ENCODE measurements around the gene CEACAM4.
A peak's percentile ranks its signal among the peaks of the same experiment; 100 is the strongest.

CEACAM4 gene

DNA sequence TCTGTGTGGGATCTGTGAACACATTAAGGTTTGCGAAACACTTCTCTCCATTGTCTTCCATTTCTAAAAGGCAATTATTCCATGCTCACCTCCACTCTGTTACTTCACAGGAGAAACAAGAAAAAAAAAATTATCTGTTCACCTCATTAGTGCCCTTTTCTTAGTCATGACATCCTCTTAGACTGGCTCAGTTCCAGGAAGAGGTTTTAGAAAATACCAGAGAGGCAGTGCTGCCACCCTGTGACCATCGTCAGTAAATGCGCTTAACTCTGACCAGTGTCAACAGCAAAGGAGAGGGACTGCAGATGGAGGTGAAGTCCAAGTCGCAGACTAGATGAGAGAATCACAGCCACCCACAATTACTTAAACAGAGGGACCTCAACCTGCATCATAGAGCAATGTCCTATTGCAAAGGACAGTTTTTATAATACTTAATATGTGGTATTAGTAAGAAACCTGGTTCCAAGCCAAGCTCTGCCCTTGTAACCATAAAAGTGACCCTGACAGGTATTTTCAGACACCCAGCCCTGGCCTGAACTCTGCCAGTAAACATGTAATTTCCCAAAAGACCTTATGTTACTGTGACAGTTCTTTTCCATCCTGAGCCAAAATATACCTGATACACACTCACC lies 31.5 kb downstream of the CEACAM4 start:
- no peak overlapping the region for H3K4me3 ChIP-seq (ENCODE audit: low read length)
- TF ChIP-seq, protein P1, sequence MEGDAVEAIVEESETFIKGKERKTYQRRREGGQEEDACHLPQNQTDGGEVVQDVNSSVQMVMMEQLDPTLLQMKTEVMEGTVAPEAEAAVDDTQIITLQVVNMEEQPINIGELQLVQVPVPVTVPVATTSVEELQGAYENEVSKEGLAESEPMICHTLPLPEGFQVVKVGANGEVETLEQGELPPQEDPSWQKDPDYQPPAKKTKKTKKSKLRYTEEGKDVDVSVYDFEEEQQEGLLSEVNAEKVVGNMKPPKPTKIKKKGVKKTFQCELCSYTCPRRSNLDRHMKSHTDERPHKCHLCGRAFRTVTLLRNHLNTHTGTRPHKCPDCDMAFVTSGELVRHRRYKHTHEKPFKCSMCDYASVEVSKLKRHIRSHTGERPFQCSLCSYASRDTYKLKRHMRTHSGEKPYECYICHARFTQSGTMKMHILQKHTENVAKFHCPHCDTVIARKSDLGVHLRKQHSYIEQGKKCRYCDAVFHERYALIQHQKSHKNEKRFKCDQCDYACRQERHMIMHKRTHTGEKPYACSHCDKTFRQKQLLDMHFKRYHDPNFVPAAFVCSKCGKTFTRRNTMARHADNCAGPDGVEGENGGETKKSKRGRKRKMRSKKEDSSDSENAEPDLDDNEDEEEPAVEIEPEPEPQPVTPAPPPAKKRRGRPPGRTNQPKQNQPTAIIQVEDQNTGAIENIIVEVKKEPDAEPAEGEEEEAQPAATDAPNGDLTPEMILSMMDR (conservative IDR thresholded peaks at IDR 0.05; ENCODE audit: low read length), result peak; percentile 66
- peak; percentile 75 for DNase-seq (ENCODE audit: low read depth)

DNA sequence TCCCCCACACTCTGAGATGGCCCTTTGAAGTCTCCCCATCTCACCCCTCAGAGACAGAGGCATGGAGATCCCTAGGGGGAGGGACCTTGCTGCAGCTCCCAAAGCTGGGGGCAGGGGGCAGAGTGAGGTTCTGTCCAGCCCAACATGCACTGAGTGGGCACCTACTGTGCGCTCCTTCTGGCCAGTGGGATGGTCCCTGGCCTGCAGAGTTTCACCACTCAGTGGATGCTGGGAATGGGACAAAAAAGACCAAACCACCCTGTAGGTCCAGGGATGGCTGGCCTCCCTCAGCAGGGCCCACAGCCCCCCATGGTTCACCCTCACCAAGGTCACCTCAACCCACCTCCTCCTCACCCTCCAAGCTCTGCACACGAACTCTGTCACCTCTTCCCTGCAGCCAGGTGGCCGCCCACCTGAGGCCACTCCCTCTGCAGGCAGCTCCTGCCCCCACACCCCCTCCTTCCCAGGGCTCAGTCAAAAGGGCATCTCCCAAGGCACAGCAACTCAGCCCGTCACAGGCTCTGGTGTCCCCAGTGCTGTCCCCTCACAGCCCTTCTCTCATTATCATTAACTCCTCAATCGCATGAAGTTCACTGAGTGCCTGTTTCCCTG lies 34.8 kb downstream of the CEACAM4 start:
- TF ChIP-seq, protein P1 (conservative IDR thresholded peaks at IDR 0.05; ENCODE audit: low read length), result no peak
- DNase-seq (ENCODE audit: low read depth), result no peak
- H3K4me3 ChIP-seq (ENCODE audit: low read length), result no peak overlapping the region

DNA sequence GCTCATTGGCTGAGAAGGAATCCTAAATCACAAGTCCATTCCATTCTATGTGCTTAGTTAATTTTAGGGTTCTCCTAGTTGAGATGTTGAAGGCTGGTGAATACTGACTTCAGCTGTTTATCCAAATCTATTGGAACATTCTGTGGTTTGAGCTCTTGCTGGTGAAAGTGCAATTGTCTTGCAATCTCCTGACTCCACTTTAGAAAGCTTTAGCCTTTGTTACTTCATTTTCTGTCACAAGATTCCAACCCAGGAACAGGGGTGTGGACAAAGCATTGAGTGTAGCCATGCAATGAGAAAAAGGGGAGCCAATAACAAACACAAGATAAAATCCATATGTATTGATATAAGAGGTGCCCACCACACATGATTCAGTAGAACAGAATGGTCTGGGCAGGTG lies 35.9 kb downstream of the CEACAM4 start:
- no peak overlapping the region for H3K4me3 ChIP-seq (ENCODE audit: low read length)
- TF ChIP-seq, protein P1 (conservative IDR thresholded peaks at IDR 0.05; ENCODE audit: low read length), result no peak
- DNase-seq (ENCODE audit: low read depth), result no peak

DNA sequence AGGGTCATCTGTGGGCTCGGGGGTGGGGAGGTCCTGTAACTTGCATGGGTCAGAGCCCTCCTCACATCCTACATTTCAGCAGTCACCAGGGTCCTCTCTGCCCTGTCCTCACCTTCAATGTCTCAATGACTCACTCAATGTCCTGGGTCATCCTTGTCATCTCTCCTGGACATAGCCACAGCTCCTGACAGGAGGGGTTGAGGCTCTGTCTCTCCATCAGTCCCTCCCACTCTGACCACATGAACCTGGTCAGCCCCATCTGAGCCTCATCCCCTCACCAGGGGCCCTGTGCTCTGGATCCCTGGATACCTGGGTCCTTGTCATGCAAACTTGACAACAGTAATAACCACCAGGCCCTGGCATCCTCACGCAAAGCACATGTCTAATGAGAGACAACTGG lies 37.5 kb downstream of the CEACAM4 start:
- no peak overlapping the region for H3K4me3 ChIP-seq (ENCODE audit: low read length)
- DNase-seq (ENCODE audit: low read depth), result no peak
- TF ChIP-seq, protein P1 (conservative IDR thresholded peaks at IDR 0.05; ENCODE audit: low read length), result no peak

DNA sequence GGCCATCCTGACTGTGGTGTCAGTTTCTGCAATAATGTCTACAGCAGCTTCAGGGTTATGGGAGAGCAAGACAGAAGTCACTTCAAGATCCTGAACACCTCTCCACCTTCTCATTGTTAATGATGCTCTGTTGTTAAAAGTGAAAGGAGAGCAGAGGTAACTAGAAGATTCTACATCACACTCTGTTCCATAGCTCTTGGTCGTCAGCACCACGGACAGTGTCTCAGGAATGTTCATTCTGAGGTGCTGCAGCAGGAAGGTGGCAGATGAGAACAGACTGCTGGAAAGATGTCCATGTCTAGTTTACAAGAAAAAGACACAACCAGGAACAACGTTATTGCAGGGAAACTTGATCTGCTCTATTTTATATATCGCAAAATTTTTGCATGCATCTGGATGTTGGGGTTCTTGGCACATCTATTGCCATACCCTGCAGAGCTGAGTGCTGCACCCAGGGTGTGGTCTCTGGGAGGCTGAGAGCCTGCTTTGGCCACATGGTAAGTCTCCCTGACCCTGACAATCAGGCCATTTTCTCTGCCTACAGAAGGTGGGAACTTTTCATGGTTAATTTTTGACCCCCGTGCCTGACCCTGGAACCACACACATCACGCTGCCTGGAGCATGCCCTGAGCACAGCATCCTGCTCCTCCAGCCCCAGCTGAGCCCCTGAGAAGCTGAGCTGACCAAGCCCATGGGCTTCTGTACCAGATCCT lies 38.2 kb downstream of the CEACAM4 start:
- no peak overlapping the region for H3K4me3 ChIP-seq (ENCODE audit: low read length)
- DNase-seq (ENCODE audit: low read depth), result peak; percentile 16
- TF ChIP-seq, protein P1 (conservative IDR thresholded peaks at IDR 0.05; ENCODE audit: low read length), result no peak

DNA sequence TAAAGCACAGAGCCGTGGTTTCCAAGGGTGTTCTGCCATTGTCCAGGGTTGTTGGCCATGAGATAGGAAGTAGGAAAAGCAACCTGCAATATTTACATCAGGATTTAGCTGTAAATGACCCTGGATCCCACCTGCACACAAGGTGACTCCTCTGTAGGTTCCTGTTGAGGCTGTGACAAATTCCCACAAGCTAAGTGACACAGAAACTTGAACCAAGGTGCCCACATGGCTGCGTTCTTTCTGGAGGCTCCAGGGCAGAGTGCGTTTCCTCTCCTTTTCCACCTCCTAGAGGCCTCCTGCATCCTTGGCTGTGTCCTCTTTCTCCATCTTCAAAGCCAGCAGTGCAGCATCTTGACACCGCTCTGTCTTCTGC lies 39.0 kb downstream of the CEACAM4 start:
- TF ChIP-seq, protein P1 (conservative IDR thresholded peaks at IDR 0.05; ENCODE audit: low read length), result no peak
- no peak for DNase-seq (ENCODE audit: low read depth)

More for the DNA sequence above, 39.0 kb downstream of the CEACAM4 start:
- H3K4me3 ChIP-seq (ENCODE audit: low read length), result no peak overlapping the region

All from AG10803 (cell line).